Measurements from ENCODE around the gene FBXO3.

GRCh38 chr11:33753304-33753967, 20.9 kb downstream of the FBXO3 start:
- TF ChIP-seq CTCF (conservative IDR thresholded peaks at IDR 0.05; ENCODE audit: low read depth, low read length) (no peak), EZH2 (IDR thresholded peaks at IDR 0.05; ENCODE audit: low read length, unreplicated experiment) (no peak)
